Germinal center (tissue), 1 donor: Measurements from ENCODE around the gene RPL11.
"Not testable (repeated sequence)": the region's sequence is repeated elsewhere in the genome, so short reads cannot be mapped to it uniquely, and the experiment has no call there.

Experiments
- DNase-seq: peaks from one replicate; pipeline ENCODE4 v3.0.0; 2012; ENCODE audit warnings: mixed read lengths, low spot score

Gene RPL11

DNA sequence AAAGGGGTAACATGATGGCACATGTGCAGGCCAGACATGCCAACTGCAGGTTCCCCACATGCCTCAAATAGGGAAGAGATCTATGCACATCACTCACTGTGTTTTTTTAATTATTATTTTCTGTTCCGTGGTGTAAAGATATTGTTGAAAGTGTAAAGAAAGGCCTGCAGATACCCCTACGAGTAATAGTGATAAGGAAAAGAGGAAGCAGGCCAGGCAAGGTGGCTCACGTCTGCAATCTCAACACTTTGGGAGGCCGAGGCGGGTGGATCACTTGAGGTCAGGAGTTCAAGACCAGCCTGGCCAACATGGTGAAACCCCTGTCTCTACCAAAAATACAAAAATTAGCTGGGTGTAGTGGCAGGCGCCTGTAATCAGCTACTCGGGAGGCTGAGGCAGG is 6.4 kb upstream of the RPL11 start:
- not testable (repeated sequence) for DNase-seq

DNA sequence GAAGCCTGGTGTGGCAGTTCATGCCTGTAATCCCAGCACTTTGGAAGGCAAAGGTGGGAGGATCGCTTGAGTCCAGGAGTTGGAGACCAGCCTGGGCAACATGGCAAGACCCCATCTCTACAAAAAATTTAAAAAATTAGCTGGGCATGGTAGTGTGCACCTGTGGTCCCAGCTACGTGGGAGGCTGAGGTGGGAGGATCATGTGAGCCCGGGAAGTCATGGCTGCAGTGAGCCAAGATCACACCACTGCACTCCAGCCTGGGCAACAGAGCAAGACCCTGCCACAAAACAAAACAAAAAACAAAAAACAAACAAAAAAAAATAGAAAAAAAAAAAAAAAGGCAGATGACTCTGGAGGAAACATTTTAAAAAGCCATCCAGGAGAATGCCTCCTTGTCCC is 3.9 kb upstream of the RPL11 start:
- not testable (repeated sequence) for DNase-seq

DNA sequence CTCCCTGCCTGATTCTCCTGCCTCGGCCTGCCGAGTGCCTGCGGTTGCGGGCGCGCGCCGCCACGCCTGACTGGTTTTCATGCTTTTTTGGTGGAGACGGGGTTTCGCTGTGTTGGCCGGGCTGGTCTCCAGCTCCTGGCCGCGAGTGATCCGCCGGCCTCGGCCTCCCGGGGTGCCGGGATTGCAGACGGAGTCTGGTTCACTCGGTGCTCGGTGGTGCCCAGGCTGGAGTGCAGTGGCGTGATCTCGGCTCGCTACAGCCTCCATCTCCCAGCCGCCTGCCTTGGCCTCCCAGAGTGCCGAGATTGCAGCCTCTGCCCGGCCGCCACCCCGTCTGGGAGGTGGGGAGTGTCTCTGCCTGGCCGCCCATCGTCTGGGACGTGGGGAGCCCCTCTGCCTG is 3.3 kb upstream of the RPL11 start:
- not testable (repeated sequence) for DNase-seq

DNA sequence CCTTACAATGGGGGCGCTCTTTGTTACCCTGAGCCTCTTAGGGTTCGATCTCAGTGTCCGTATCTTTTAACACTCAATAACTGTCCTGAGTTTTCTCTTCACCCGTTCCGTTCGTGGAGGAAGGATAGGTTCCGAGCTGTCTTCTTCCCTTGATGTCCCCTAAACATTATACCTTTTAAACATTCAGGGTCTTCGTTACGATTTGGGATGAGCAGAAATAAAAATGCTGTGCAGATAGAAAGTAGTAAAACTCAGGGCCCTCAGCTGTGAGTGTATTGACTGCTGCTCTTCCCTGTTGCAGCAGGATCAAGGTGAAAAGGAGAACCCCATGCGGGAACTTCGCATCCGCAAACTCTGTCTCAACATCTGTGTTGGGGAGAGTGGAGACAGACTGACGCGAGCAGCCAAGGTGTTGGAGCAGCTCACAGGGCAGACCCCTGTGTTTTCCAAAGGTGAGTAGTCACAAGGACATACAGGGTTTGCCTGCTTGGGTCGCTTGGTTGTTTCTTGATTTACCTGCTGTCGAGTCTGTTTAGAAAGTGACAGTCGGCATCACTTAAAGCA is 784 bp downstream of the RPL11 start:
- no peak for DNase-seq

DNA sequence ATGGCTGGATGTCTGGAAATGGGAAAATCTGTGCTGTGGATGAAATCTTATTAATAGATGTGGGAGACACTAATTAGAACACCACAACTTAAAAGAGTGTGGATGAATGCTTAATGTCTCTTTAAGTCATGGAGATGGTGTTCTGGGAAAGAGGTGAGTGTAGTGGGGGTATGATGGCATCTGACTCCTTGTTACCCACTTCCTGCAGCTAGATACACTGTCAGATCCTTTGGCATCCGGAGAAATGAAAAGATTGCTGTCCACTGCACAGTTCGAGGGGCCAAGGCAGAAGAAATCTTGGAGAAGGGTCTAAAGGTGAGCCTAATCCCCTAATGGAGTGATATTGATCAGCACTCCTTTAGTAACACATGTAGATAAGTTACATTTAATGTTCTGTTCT is 2.0 kb downstream of the RPL11 start:
- no peak for DNase-seq

DNA sequence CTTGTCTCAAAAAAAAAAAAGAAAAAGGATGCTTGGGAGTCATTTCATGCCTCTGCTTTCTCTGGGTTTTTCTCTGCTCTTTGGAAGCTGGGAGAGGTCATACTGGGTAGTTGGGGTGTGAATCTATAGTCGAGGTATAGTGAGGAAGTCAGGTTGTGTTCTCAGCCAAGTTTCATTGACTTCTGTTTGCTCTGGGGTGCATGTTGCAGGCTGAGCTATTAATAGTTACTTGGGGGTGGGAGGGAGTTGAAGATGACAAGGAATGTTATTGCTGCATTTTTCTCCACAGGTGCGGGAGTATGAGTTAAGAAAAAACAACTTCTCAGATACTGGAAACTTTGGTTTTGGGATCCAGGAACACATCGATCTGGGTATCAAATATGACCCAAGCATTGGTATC is 2.8 kb downstream of the RPL11 start:
- DNase-seq: no peak

DNA sequence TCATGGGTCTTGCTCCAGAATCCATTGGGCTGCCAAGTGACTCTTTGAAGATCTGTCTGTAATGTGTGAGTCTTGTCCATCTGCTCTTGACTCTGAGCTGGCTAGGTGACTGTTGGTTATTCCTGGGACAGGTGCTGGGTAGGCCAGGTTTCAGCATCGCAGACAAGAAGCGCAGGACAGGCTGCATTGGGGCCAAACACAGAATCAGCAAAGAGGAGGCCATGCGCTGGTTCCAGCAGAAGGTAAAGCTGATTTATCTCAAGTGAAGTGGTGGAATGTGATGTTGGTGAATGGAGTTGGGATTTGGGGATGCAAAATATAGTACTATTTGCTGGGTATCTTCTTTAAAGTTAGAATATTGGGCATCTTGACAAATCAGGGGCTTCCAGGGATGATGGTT is 4.1 kb downstream of the RPL11 start:
- no peak for DNase-seq

DNA sequence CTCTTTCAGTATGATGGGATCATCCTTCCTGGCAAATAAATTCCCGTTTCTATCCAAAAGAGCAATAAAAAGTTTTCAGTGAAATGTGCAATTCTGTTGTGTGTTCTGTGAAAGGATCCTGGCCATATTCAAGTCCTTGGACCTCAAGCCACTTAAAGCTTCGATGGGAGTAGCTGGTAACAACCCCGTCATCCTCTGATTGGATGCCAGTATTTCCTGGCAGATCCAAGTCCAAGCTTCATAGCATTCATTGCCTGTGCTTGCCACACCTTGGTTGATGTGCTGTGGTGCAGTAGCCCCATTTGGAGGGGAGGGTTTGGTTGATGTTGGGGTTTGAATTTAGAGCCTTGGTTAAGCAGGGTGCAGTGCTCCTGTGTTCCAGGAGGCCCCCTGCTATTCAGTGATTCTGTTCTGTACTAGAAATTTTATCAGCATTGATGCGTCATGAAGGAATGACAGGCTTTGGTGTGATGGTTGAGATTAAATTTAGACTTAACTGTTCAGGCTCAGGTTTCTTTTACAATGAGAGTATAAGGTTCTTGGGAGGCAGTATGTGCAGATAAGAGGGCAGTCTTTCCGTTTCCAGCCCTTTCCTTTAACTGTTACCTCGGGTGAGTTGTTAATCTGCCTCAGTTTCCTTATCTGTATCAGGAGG is 4.9 kb downstream of the RPL11 start:
- no peak for DNase-seq

DNA sequence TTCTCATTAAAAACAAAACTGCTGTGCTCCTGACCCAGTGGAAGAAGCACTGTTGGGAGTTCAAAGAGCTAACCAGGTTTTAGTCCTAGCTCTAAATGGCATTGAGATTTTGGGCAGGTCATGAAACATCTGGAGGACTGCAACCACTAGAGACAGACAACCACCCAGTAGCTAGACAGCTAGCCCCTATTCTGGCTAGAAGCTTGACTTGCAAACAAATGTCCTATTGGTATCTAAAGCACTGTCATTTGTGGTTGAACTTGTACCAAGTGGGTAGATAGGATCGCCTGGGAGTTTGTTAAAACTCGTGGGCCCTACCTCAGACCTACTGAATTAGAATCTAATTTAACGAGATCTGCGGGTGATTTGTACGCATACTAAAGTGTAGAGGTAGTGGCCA is 6.9 kb downstream of the RPL11 start:
- DNase-seq: no peak

DNA sequence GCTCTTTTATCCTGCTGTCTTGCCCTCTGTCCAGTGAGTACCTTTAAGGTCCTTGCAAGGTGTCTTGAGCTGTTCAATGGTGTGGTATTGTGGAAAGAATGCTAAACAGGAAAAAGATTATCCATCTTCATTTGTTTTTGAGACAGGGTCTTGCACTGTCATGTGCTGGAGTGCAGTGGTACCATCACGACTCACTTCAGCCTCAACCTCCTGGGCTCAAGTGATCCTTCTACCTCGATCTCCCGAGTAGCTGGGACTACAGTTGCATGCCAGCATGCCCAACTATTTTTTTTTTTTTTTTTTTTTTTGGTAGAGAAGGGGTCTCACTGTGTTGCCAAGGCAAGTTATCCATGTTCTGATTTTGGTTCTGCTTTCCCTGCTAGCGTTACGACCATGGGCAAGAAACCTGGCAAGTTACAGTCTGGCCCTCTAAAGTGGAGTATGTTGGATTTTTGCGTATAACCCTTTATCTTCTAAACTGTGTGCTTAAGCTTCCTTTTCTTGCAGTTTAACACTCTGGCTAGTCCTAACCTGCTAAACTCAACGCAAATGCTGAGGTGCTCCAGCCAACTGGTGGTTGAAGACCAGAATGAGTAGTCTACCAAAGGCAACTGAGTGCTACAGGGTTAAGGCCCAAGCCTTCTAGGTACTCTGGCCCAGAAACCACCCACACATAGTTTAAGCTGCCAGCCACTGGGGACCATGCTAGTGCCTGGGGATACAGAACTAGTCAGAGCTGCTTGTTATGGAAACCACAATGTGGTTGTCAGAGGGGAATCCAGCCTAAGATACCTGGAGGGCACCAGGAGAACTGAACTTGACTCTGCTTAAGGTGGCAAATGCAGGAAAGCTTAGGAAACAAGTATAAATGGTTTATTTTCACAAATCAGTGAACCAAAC is 7.9 kb downstream of the RPL11 start:
- DNase-seq: no peak

DNA sequence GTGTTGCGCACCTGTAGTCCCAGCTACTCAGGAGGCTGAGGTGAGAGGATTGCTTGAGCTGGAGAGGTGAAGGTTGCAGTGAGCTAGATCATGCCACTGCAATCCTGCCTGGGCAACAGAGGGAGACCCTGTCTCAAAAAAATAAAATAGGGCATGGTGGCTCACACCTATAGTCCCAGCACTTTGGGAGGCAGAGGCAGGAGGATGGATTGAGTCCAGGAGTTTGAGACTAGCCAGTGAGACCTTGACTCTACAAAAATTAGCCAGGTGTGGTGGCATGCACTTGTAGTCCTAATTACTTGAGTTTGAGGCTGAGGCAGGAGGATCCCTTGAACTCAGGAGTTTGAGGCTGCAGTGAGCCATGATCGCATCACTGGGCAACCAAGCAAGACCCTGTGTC is 9.7 kb downstream of the RPL11 start:
- DNase-seq: no peak

DNA sequence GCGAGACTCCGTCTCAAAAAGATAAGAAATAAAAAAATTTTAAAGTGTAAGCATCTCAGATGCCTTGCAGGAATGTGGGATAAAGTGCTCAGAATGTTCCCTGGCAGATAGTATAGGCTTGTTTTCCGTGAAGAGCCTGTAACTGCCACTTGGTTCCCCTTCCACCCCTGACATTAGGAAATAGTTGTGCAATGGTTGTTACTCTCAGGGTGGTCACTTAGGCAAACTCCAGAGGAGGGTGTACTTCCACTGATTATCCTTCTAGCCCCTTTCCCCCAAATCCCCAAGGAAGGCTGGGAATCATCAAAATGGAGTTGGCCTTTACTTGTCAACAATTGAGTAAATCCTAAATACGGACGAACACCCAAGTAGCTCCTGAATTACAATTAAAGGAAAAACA is 10.4 kb downstream of the RPL11 start:
- DNase-seq: no peak

DNA sequence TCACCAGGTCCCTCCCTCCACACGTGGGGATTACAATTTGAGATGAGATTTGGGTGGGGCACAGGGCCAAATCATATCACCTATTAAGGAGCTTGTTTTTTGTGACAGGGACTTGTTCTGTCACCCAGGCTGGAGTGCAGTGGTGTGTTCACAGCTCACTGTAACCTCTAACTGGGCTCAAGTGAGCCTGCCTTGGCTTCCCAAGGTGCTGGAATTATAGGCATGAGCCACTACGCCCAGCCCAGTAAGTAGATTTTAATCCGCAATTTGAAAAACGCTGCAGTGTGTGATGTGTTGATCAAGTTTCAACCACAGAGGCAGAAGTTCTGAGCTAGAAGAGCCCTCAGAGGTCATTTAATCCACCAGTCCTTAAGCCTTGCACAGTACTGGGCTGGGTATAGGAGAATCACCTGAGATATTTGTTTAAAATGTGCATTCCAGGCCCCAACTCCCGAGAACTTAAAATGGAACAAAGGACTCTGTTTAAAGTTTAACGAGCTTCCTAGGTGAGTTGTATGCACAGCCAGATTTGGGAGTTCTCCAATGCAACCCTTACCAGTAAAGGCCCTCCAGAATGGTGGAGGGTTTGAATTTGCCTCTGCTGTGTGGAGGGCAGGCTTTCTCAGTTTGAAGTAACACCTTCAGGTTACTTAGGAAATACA is 13.4 kb downstream of the RPL11 start:
- DNase-seq: no peak

DNA sequence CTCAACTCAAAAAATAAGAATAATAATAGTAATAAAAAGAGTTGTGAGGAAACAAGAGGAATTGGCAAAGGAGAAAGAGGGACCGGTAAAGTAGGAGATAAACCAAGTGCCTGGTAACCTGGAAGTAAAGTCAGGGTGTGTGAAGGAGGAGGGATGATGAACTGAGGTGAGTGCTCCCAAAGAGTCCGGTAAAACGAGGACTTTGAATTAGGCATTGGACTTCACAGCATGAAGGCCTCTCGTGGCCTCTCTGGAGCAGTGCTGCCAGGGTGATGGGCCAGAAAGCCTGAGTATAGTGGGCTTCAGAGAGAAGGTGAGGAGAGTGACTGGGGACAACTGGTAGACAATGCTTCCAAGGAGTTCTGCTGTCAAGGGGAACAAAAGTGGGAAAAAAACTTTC is 17.6 kb downstream of the RPL11 start:
- no peak for DNase-seq

DNA sequence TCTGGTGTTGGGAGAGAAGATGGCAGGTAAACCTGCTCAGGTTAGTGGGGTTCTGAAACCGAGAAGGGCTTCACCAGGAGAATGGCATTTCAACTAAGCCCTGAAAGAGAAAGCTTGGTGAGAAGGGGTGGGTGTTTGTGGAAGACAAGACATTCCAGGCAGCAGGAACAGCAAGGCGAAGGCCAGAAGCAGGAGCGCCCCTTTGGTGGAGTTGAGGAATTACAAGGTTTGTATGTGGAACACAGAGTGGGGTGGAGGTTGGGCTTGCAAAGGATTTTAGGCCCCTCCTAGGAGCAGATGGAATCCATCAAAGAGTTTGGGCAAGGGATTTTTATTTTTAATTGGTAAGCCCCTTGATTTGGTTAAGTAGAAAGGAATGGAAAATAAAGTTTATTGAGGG is 26.9 kb downstream of the RPL11 start:
- no peak for DNase-seq

DNA sequence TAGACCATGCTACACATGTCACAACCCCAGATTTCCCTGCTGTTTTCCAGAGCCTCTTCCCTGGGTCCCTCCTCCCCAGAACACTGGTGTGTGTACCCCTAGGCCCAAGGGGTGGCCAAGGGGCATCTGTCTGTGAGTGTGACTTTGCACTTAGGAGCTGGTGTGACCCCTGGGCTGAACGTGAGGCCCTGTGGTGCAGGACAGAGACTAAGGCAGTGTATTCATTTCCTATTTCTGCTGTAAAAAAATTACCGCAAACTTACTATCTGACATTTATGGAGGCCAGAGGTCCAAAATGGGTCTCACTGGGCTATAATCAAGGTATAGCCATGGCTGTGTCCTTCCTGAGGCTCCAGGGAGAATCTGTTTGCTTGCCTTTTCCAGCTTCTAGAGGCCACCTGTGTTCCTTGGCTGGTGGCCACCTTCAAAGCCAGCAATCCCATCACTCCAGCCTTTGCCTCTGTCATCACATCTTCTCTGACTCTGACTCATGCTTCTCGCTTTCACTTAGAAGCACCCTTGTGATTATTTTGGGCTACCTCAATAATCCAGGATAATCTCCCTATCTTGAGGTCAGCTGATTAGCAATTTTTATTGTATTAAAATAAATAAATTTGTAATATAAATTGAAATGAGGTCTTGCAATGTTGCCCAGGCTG is 27.7 kb downstream of the RPL11 start:
- no peak for DNase-seq

DNA sequence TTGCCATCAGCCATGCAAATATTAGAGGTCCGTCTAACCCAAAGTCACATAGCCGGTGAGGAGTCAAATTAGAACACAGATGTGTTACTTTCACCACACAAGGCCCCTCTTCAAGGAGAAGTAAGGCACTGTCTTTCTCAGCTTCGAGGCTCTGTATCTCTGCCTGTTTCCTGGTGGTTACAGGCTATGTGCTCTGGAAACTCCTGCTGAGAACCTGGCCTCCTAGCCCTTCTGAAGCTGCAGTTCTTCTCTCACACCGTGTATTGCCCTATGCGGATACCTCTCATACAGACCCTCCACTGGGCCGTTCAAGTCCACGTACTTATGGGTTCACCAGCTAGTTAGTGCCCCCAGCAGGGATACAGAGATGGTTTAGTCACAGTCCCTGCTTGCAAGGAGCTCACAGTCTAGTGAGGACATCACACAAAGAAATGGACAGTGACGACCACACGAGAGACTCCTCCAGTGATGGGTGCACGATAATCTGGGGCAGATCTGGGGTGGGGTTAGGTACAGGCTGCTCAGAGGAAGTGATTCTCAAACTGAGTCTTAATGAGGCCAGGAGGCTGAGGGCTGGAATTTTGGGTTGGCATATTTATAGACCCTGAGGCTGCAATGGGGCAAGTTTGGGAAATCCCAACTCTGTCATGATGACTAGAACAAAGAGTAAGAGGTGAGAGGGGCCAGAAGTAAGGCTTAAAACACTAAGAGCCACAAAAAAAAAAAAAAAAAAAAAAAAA is 28.8 kb downstream of the RPL11 start:
- peak; percentile 25 for DNase-seq

DNA sequence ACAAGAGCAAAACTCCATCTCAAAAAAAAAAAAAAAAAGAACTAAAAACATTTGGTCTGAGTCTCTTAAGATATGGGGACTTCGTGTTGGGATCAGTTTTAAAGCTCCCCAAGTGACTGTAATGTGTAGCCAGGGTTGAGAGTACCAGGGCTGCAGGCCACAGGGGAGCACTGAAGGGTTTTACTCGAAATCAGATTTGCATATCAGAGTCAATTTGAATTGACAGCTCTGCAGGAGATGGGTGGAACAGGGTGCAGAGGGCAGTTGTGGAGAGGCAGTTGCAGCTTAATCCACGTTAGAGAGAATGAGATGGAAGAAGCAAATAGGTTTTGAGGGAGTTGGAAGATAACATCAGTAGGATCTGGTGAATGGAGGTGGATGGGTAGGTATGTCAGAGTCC is 31.0 kb downstream of the RPL11 start:
- DNase-seq: peak; percentile 56

DNA sequence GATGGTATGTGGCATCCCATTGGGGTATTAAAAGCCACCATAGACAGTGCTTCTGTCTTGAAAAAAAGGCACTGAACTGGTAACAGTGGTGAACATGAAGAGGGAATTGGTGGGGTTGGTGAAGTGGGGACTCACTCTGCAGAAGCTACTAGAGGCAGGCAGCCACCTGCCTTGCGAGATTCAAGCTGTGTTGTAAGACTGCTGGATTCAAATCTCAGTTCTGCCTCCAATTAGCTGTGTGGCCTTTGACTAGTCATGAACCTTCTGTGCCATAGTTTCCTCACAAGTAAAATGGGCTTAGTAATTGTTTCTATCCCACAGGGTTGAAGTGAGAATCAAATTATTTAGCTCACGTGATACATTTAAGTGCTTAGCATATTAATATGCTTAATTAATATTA is 35.1 kb downstream of the RPL11 start:
- DNase-seq: no peak

DNA sequence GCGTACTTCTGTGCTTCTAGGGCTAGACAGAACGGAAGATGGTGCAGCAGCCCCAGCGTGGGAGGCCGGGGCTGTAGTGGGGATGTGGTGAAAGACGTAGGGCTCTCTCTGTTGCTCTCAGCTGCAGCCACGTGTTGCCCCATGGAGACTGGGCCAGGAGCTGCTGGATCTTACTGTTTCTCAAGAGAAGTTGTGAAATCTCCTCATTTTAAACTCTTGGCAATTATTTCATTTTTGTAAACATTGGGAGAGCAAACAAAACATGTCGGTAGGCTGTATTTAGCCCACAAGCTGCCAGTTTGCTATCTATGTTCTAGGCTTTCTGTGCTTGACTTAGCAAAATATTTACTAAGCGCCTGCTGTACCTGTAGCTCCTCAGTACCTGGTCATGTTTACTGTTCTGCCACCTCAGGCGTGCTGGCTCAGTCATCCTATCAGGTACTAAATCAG is 35.8 kb downstream of the RPL11 start:
- DNase-seq: no peak
